ACC112 (cell line): ENCODE results near the gene ZNF597.

Experiments
- H2AFZ ChIP-seq: fragments of 200-600 bp; sonication (generic); one replicate; pipeline ENCODE4 v1.6.0; 2017; ENCODE audit warnings: antibody characterized with exemption, low read length; ENCODE audit not compliant: unreplicated experiment
- H3K27ac ChIP-seq: fragments of 200-600 bp; sonication (generic); 2 replicates; pipeline ENCODE4 v1.5.1; 2014; ENCODE audit warnings: low read depth, mild to moderate bottlenecking, antibody characterized with exemption, low read length, moderate library complexity
- H3K27me3 ChIP-seq: fragments of 200-600 bp; sonication (generic); 2 replicates; pipeline ENCODE4 v1.6.1; 2014; ENCODE audit warnings: mild to moderate bottlenecking, antibody characterized with exemption, low read length, moderate library complexity, mixed read lengths; ENCODE audit not compliant: insufficient read depth
- H3K36me3 ChIP-seq: fragments of 200-600 bp; sonication (generic); 2 replicates; pipeline ENCODE4 v1.6.1; 2016; ENCODE audit warnings: mild to moderate bottlenecking, antibody characterized with exemption, low read length, moderate library complexity, mixed read lengths; ENCODE audit not compliant: insufficient read depth
- H3K4me1 ChIP-seq: fragments of 200-600 bp; sonication (generic); one replicate; pipeline ENCODE4 v1.6.1; 2016; ENCODE audit warnings: low read length, mixed read lengths; ENCODE audit not compliant: insufficient read depth, unreplicated experiment, control insufficient read depth
- H3K4me3 ChIP-seq: fragments of 200-600 bp; sonication (generic); 2 replicates; pipeline ENCODE4 v1.5.1; 2014; ENCODE audit warnings: mild to moderate bottlenecking, low read depth, low read length
- H3K79me2 ChIP-seq: fragments of 200-600 bp; sonication (generic); one replicate; pipeline ENCODE4 v1.6.0; 2016; ENCODE audit warnings: low read length; ENCODE audit not compliant: control insufficient read depth, unreplicated experiment, insufficient read depth

Gene ZNF597

GRCh38 chr16:3443108-3444031 is at the start of gene ZNF597, which contains the start of gene NAA60:
Gene ZNF597, minus strand, starts transcription at chr16:3443504. Its CDS starts 351 bp downstream, at chr16:3443153.
Gene NAA60, plus strand, starts transcription at chr16:3443680. Its CDS starts 32,548 bp downstream, at chr16:3476228.
- H3K27me3 ChIP-seq, result no peaks in the 10 kb centered on the region
- H3K79me2 ChIP-seq, result peaks cover 36% of the 10 kb centered on the region
- H3K4me3 ChIP-seq, result peak within 1 kb of the TSS; percentile 87
- H3K36me3 ChIP-seq, result peaks cover 16% of the 10 kb centered on the region
- H3K4me1 ChIP-seq, result peaks cover 6% of the 10 kb centered on the region
- peak within 1 kb of the TSS; percentile 84 for H3K27ac ChIP-seq
- H2AFZ ChIP-seq, result peak within 1 kb of the TSS; percentile 59

DNA sequence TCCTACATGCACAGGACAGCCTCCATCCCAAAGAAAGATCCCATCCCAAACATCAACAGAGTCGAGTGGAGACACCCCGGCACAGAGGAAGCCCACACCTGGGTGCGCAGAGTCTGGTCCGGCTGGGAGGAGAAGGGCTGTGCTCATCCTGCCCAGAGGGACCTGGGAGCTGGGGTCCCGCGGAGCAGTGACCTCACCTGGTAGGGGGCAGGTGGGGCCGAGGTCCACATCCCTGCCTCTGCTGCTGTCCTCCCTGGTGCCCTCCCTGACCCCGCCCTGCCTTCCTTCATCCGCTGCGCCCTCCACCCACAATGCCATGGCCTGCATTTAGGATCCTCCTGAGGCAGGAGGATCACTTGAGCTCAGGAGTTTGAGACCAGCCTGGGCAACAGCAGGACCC is 49.1 kb upstream of the ZNF597 start:
- no peak overlapping the region for H3K4me3 ChIP-seq
- no peaks in the 10 kb centered on the region for H3K36me3 ChIP-seq
- H3K27me3 ChIP-seq, result no peaks in the 10 kb centered on the region
- H3K4me1 ChIP-seq, result no peaks in the 10 kb centered on the region
- H3K27ac ChIP-seq, result no peak overlapping the region
- H3K79me2 ChIP-seq, result no peaks in the 10 kb centered on the region
- no peak overlapping the region for H2AFZ ChIP-seq

- Histone ChIP-seq H3K27me3 (no peaks in the 10 kb centered on the region), H2AFZ (no peak overlapping the region), H3K4me3 (no peak overlapping the region), H3K79me2 (no peaks in the 10 kb centered on the region), H3K4me1 (no peaks in the 10 kb centered on the region), H3K27ac (no peak overlapping the region), H3K36me3 (peaks cover under 1% of the 10 kb centered on the region; the same call in 1 of the 2 replicates)
Measured at GRCh38 chr16:3490911-3491629, 47.8 kb upstream of the ZNF597 start.

DNA sequence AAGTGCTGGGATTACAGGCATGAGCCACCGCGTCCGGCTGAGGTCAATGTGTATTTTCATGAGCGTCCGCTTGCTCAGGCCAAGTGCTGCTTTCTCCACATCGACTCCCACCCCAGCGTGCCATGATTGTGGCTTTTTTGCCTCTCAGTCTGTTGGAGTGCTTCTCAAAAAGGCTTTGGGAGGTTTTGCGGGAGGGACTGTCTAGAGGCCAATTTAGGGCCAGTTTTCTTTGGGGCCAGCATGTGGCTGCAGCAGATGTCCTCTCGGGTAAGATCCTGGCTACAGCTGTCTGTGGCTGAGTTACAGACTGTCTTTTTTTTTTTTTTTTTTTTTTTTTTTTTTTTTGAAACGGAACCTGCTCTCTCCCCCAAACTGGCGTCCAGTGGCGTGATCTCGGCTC is 45.5 kb upstream of the ZNF597 start:
- Histone ChIP-seq H3K79me2 (no peaks in the 10 kb centered on the region), H3K27ac (no peak overlapping the region), H3K4me3 (no peak overlapping the region), H3K36me3 (peaks cover 5% of the 10 kb centered on the region), H2AFZ (no peak overlapping the region), H3K27me3 (no peaks in the 10 kb centered on the region), H3K4me1 (no peaks in the 10 kb centered on the region)

DNA sequence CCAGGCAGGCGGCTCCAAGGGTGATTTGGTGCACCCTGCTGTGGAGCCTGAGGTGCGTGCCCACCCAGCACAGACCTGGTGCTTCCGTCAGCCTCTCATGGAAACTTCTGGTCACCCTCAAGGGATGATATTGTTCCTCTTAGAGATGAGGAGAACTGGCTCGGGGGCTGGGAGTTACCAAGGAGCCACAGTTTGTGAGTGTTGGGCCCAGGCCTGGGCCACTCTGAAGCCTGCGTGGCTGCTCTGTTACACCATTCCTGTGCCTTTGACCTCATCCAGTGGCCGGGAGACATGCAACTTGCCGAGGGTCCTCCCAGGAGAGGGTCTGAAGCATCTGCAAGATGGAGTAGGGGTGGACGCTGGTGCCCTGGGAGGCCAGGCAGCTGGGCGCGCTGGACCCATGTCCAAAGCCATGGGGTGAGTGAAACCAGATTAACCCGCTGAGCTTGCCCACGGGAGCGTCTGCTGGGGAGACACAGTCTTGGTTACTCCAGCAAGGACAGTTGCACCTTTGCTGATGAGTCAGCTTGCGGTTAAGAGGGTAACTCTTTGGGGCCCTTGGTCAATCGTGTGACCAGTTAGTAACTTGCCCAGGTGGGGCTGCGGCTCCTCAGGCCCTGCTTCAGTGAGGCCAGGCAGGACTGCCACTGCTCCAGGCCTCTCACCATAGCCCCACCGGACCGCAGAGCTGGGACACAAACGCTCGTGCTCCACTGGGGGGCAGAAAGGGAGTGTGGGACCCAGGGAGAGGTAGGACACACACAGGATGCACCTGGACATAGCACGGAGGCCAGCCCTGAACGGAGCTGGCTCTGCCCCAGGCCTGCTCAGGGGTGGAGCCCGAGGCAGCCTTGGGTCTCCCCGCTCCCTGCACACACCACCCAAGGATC is 44.5 kb upstream of the ZNF597 start:
- Histone ChIP-seq H3K79me2 (no peaks in the 10 kb centered on the region), H2AFZ (no peak overlapping the region), H3K4me3 (no peak overlapping the region), H3K27ac (no peak overlapping the region), H3K27me3 (no peaks in the 10 kb centered on the region), H3K4me1 (no peaks in the 10 kb centered on the region), H3K36me3 (peaks cover 5% of the 10 kb centered on the region)

GRCh38 chr16:3486506-3487215 is 43.4 kb upstream of the ZNF597 start:
- Histone ChIP-seq H3K27me3 (no peaks in the 10 kb centered on the region), H3K4me1 (no peaks in the 10 kb centered on the region), H3K79me2 (no peaks in the 10 kb centered on the region), H3K4me3 (no peak overlapping the region), H3K36me3 (peaks cover 5% of the 10 kb centered on the region), H2AFZ (no peak overlapping the region), H3K27ac (no peak overlapping the region)

DNA sequence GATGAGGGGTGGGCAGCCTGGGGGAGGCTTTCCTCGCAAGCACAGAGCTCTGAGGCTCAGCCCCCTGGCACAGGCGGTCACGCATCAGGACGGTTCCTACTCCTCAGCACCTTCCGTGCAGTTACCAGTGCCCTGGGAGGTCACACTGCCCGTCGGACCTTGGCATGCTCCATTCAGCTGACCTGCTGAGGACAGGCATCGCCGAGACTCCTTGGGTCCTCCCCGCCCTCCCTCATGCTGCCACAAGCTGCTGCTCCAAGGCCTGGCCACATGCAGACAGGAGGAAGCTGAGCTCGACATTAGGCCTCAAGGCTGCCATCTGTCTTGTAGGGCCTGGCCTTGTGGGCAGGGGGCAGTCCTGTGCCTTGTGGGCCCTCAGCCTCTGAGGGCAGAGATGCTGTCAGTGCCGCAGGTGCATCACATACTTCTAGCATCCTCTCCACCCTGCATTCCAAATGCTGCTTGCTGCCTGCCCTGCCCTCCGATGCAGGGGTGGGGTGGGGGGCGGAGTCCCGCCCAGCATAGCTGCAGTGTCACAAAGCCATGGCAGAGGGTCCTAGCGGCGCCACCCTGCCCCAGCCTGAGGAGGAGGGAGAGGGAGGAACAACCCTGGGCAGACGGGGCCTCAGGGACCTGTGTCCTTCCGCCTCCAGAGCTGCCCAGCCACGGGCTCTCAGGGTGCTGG is 42.7 kb upstream of the ZNF597 start:
- Histone ChIP-seq H3K79me2 (no peaks in the 10 kb centered on the region), H3K36me3 (peaks cover 5% of the 10 kb centered on the region), H2AFZ (no peak overlapping the region), H3K4me1 (no peaks in the 10 kb centered on the region), H3K27ac (no peak overlapping the region), H3K27me3 (no peaks in the 10 kb centered on the region), H3K4me3 (no peak overlapping the region)

- Histone ChIP-seq H2AFZ (no peak overlapping the region), H3K4me1 (no peaks in the 10 kb centered on the region), H3K27ac (no peak overlapping the region), H3K27me3 (no peaks in the 10 kb centered on the region), H3K4me3 (no peak overlapping the region), H3K36me3 (peaks cover 5% of the 10 kb centered on the region), H3K79me2 (no peaks in the 10 kb centered on the region)
Measured at GRCh38 chr16:3485097-3485745, 41.9 kb upstream of the ZNF597 start.

DNA sequence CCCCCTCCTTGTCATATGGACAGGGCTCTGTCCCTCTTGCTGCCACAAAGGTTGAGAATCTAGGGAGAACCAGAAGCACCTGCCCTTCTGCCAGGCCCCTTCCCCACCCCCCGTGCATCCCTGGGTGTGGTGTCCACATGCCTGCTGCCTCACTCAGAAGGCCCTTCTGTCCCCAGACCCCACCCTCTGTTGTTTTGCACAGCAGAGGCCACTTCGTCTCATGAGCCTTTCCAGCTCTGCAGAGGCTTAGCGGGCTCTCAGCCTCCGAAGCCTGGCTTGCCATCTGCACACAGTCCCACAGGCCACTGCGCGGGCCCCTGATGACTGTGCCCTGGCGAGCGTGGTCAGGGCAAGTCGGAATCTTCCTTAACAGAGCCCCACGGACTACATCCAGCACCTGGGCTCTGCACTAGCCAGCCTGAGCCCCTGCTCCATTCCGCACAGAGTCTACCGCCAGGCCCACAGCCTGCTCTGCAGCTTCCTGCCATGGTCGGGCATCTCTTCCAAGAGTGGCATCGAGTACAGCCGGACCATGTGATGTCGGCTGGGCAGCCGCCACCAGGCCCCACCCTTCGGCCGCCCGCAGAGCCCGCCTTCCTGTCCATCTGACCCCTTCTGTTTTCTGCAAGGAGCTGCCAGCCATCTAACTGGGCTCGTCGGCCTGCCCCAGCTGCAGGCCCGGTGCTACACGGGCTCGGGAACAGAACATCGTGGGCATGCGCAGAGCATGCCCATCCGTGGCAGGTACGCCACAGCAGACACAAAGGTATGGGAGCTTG is 41.2 kb upstream of the ZNF597 start:
- no peak overlapping the region for H2AFZ ChIP-seq
- no peak overlapping the region for H3K4me3 ChIP-seq
- H3K4me1 ChIP-seq, result no peaks in the 10 kb centered on the region
- H3K79me2 ChIP-seq, result no peaks in the 10 kb centered on the region
- peaks cover 5% of the 10 kb centered on the region for H3K36me3 ChIP-seq
- no peaks in the 10 kb centered on the region for H3K27me3 ChIP-seq
- no peak overlapping the region for H3K27ac ChIP-seq
